ENCODE results near the gene RELT. TPM values are rescaled to one million over a fixed set of nuclear protein-coding genes. Genes with fewer than 3 reads are reported as not detected.

RELT gene
- total RNA-seq, 1 experiment from 2014 or later, result 10.2 TPM

DNA sequence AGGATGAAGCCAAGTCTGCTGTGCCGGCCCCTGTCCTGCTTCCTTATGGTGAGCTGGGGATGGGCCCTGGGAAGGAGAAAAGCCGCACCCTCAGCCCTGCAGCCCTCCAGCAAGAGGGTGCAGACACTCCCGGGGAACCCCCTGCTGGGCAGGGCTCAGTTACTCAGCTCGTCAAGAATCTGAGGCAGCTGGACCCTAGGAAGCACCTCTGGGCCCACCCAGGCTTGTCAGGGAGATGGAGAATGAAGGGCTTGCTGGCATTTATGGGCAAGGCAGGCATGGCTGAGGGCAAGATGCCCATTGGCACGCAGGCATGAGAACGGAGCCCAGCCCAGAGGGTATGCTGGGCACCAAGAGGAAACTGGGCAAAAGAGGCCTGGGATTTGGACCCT lies 12.9 kb downstream of the RELT start:
- H3K4me2 ChIP-seq (ENCODE audit: insufficient read depth, insufficient read length, low read length), result no peak overlapping the region
- H3K27ac ChIP-seq (ENCODE audit: insufficient read length, low read depth, low read length), result no peak overlapping the region
- no peaks in the 10 kb centered on the region for H3K27me3 ChIP-seq (ENCODE audit: insufficient read depth, low read length)
- H4K5ac ChIP-seq (ENCODE audit: insufficient read length, low read depth, low read length), result no peak overlapping the region
- H3K4me3 Mint-ChIP-seq, result no peak overlapping the region
- H3K9me3 ChIP-seq (ENCODE audit: control insufficient read depth, low read depth, low read length), result no peaks in the 10 kb centered on the region
- no peak overlapping the region for H3K14ac ChIP-seq (ENCODE audit: insufficient read depth, low read length)
- H4K20me1 ChIP-seq (ENCODE audit: control insufficient read depth, insufficient read depth, insufficient read length), result no peaks in the 10 kb centered on the region
- H3K4me1 Mint-ChIP-seq, result peaks cover 24 to 37% of the 10 kb centered on the region in 2 experiments
- no peaks in the 10 kb centered on the region for H3K4me1 ChIP-seq (ENCODE audit: insufficient read depth, low read length)
- TF ChIP-seq, protein P1, sequence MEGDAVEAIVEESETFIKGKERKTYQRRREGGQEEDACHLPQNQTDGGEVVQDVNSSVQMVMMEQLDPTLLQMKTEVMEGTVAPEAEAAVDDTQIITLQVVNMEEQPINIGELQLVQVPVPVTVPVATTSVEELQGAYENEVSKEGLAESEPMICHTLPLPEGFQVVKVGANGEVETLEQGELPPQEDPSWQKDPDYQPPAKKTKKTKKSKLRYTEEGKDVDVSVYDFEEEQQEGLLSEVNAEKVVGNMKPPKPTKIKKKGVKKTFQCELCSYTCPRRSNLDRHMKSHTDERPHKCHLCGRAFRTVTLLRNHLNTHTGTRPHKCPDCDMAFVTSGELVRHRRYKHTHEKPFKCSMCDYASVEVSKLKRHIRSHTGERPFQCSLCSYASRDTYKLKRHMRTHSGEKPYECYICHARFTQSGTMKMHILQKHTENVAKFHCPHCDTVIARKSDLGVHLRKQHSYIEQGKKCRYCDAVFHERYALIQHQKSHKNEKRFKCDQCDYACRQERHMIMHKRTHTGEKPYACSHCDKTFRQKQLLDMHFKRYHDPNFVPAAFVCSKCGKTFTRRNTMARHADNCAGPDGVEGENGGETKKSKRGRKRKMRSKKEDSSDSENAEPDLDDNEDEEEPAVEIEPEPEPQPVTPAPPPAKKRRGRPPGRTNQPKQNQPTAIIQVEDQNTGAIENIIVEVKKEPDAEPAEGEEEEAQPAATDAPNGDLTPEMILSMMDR (conservative IDR thresholded peaks at IDR 0.05), result no peak
- no peak overlapping the region for H4K91ac ChIP-seq (ENCODE audit: insufficient read length, low read depth, low read length)
- H3K27me3 Mint-ChIP-seq (ENCODE audit: low read depth), result no peaks in the 10 kb centered on the region; the same call in 1 of the 2 replicates
- H3K79me2 ChIP-seq (ENCODE audit: insufficient read depth, low read length), result no peaks in the 10 kb centered on the region
- no peak overlapping the region for H3T11ph ChIP-seq (ENCODE audit: low read length)
- H3K9me3 Mint-ChIP-seq, result no peaks in the 10 kb centered on the region
- no peaks in the 10 kb centered on the region for H3K23me2 ChIP-seq (ENCODE audit: insufficient read length, low read depth, low read length, poor library complexity, severe bottlenecking)
- no peak overlapping the region for H2AFZ ChIP-seq (ENCODE audit: low read length)
- no peak overlapping the region for H2AK5ac ChIP-seq (ENCODE audit: insufficient read length, low read length)
- no peak overlapping the region for H3K56ac ChIP-seq (ENCODE audit: insufficient read length, low read depth, low read length)
- H2BK5ac ChIP-seq (ENCODE audit: insufficient read length, low read length), result no peak overlapping the region
- H2BK12ac ChIP-seq (ENCODE audit: insufficient read length, low read depth, low read length), result no peak overlapping the region
- no peak overlapping the region for H3K9ac ChIP-seq (ENCODE audit: extremely low read depth, insufficient read length, low read length)
- no peak overlapping the region for H3K4ac ChIP-seq (ENCODE audit: low read depth, low read length)
- no CpG with 5 or more reads among the region's 6 CpGs for WGBS (ENCODE audit: extremely low coverage, insufficient read length, low lambda C conversion rate)
- no peak overlapping the region for H4K8ac ChIP-seq (replicated peaks; ENCODE audit: insufficient read length, low read depth, low read length)
- no peak overlapping the region for H3K27ac Mint-ChIP-seq
- H2BK120ac ChIP-seq (ENCODE audit: low read depth, low read length, poor library complexity, severe bottlenecking), result no peak overlapping the region
- H2BK15ac ChIP-seq (ENCODE audit: low read depth, low read length), result no peak overlapping the region
- no peak for DNase-seq
- no peak overlapping the region for H3K23ac ChIP-seq (ENCODE audit: insufficient read length, low read depth, low read length)
- H3K79me1 ChIP-seq (ENCODE audit: insufficient read depth, low read depth, low read length, poor library complexity, severe bottlenecking), result no peaks in the 10 kb centered on the region
- peaks cover 0 to 2% (median 0%) of the 10 kb centered on the region in 3 experiments; a peak in 2 of 7 replicates for H3K36me3 Mint-ChIP-seq (ENCODE audit: insufficient read depth in 1 of 3, low read depth in 3 of 3)
- no peak overlapping the region for H2BK20ac ChIP-seq (ENCODE audit: low read depth, low read length, poor library complexity, severe bottlenecking)
- no peak overlapping the region for H3K18ac ChIP-seq (ENCODE audit: insufficient read length, low read depth, low read length)

Measured in H9 (cell line).